ENCODE results near the gene PPP4R4. TPM values are rescaled to one million over a fixed set of nuclear protein-coding genes. Genes with fewer than 3 reads are reported as not detected.

PPP4R4 gene
- total RNA-seq, 1 experiment from 2014 or later: 1.1 TPM

DNA sequence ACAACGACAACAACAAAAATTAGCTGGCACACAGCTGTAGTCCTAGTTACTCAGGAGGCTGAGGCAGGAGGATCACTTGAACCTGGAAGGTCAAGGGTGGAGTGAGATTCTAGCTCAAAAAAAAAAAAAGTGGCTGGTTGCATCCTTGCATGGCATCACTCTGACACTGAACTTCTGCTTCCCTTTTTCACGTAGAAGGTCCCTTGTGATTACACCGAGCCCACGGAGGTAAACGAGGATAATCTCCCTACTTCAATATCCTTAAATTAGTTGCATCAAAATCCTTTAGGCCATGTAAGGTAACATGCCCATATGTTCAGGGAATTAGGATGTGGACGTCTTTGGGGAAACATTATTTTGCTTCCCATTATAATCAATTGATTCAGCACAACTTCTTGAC lies 4.0 kb upstream of the PPP4R4 start:
- in situ Hi-C loops (cut with HindIII; ENCODE audit: low pct_unique_long_range_greater_than_20kb, low sequenced_read_pairs): no loop called here
- ChIA-PET CTCF (no interaction called here), POLR2A (no interaction called here)
- Histone ChIP-seq H3K9me3 (ENCODE audit: control insufficient read depth, insufficient read depth, low read depth, low read length) (no peaks in the 10 kb centered on the region), H3K4me1 (ENCODE audit: control insufficient read depth, insufficient read depth, low read length) (no peaks in the 10 kb centered on the region), H3K36me3 (ENCODE audit: control insufficient read depth, insufficient read depth, low read length) (no peaks in the 10 kb centered on the region), H3K4me3 (ENCODE audit: low read depth in 2 of 2, low read length in 2 of 2) (no peak overlapping the region), H3K27me3 (ENCODE audit: control insufficient read depth, insufficient read depth, low read length) (no peaks in the 10 kb centered on the region), H3K27ac (ENCODE audit: low read length) (no peak overlapping the region)
- ATAC-seq (no peak), DNase-seq (ENCODE audit: low read depth, low spot score) (no peak)
- BruUV-seq (replicated peaks): no TSS peak
- intact Hi-C loops (cut with micrococcal nuclease; ENCODE audit: unreplicated experiment): no loop called here
- TF ChIP-seq SIN3A (IDR thresholded peaks at IDR 0.05; ENCODE audit: borderline replicate concordance, insufficient read depth, low read depth, low read length): no peak
- TF ChIP-seq, protein P1, sequence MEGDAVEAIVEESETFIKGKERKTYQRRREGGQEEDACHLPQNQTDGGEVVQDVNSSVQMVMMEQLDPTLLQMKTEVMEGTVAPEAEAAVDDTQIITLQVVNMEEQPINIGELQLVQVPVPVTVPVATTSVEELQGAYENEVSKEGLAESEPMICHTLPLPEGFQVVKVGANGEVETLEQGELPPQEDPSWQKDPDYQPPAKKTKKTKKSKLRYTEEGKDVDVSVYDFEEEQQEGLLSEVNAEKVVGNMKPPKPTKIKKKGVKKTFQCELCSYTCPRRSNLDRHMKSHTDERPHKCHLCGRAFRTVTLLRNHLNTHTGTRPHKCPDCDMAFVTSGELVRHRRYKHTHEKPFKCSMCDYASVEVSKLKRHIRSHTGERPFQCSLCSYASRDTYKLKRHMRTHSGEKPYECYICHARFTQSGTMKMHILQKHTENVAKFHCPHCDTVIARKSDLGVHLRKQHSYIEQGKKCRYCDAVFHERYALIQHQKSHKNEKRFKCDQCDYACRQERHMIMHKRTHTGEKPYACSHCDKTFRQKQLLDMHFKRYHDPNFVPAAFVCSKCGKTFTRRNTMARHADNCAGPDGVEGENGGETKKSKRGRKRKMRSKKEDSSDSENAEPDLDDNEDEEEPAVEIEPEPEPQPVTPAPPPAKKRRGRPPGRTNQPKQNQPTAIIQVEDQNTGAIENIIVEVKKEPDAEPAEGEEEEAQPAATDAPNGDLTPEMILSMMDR (IDR thresholded peaks at IDR 0.05): no peak
- TF ChIP-seq POLR2AphosphoS5 (IDR thresholded peaks at IDR 0.05; ENCODE audit: low read depth, low read length): no peak
- TF ChIP-seq REST (IDR thresholded peaks at IDR 0.05; ENCODE audit: insufficient read depth in 1 of 2, low read depth in 2 of 2, low read length in 1 of 2): no peak
- no peak for TF ChIP-seq TCF7L2 (IDR thresholded peaks at IDR 0.05; ENCODE audit: low read depth, low read length)

- peaks cover 4% of the 10 kb centered on the region for H3K4me1 ChIP-seq (ENCODE audit: control insufficient read depth, insufficient read depth, low read length)
- CTCF ChIA-PET: no interaction called here
- POLR2A ChIA-PET: no interaction called here
- no TSS peak for BruUV-seq (replicated peaks)
- intact Hi-C loops (cut with micrococcal nuclease; ENCODE audit: unreplicated experiment): no loop called here
- H3K27me3 ChIP-seq (ENCODE audit: control insufficient read depth, insufficient read depth, low read length): no peaks in the 10 kb centered on the region
- in situ Hi-C loops (cut with HindIII; ENCODE audit: low pct_unique_long_range_greater_than_20kb, low sequenced_read_pairs): no loop called here
- TF ChIP-seq REST (IDR thresholded peaks at IDR 0.05; ENCODE audit: insufficient read depth in 1 of 2, low read depth in 2 of 2, low read length in 1 of 2) (no peak), SIN3A (IDR thresholded peaks at IDR 0.05; ENCODE audit: borderline replicate concordance, insufficient read depth, low read depth, low read length) (no peak), POLR2AphosphoS5 (IDR thresholded peaks at IDR 0.05; ENCODE audit: low read depth, low read length) (no peak), TCF7L2 (IDR thresholded peaks at IDR 0.05; ENCODE audit: low read depth, low read length) (no peak)
- TF ChIP-seq, protein P1 (IDR thresholded peaks at IDR 0.05): no peak
- no peak overlapping the region for H3K27ac ChIP-seq (ENCODE audit: low read length)
- ATAC-seq: no peak
- DNase-seq (ENCODE audit: low read depth, low spot score): no peak
- H3K4me3 ChIP-seq (ENCODE audit: low read depth in 2 of 2, low read length in 2 of 2): no peak overlapping the region
- no peaks in the 10 kb centered on the region for H3K9me3 ChIP-seq (ENCODE audit: control insufficient read depth, insufficient read depth, low read depth, low read length)
- no peaks in the 10 kb centered on the region for H3K36me3 ChIP-seq (ENCODE audit: control insufficient read depth, insufficient read depth, low read length)
Observed at GRCh38 chr14:94171208-94171607, 2.9 kb upstream of the PPP4R4 start.
